Measurements from ENCODE around the gene TJP1. TPM values are rescaled to one million over a fixed set of nuclear protein-coding genes. Genes with fewer than 3 reads are reported as not detected.

TJP1 gene
- total RNA-seq, 1 donor from 2014 or later = 91.7 TPM

DNA sequence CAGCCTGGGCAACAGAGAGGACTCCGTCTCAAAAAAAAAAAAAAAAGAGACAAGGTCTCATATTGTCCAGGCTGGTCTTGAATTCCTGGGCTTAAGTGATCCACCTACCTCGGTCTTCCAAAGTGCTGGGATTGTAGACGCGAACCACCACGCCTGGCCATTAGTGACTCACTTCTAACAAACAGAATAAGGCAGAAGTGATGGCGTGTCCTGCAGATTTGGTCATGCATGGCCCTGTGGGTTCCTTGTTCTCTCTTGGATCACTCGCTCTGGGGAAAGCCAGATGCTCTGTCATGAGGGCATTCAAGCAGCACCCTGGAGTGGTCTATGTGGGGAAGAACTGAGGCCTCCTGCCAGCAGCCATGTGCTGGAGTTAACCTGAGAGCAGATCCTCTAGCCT, 27.4 kb upstream of the TJP1 start:
- no peak overlapping the region for H3K4me3 Mint-ChIP-seq (ENCODE audit: unreplicated experiment)
- peaks cover 4% of the 10 kb centered on the region for H3K36me3 Mint-ChIP-seq (ENCODE audit: low read depth)
- peaks cover 6% of the 10 kb centered on the region for H3K4me1 Mint-ChIP-seq (ENCODE audit: low read depth)
- DNase-seq (ENCODE audit: low spot score) = no peak
- H3K27me3 Mint-ChIP-seq (ENCODE audit: low read depth) = no peaks in the 10 kb centered on the region
- H3K9me3 Mint-ChIP-seq (ENCODE audit: low read depth) = peaks cover 11% of the 10 kb centered on the region
- TF ChIP-seq, protein P1, sequence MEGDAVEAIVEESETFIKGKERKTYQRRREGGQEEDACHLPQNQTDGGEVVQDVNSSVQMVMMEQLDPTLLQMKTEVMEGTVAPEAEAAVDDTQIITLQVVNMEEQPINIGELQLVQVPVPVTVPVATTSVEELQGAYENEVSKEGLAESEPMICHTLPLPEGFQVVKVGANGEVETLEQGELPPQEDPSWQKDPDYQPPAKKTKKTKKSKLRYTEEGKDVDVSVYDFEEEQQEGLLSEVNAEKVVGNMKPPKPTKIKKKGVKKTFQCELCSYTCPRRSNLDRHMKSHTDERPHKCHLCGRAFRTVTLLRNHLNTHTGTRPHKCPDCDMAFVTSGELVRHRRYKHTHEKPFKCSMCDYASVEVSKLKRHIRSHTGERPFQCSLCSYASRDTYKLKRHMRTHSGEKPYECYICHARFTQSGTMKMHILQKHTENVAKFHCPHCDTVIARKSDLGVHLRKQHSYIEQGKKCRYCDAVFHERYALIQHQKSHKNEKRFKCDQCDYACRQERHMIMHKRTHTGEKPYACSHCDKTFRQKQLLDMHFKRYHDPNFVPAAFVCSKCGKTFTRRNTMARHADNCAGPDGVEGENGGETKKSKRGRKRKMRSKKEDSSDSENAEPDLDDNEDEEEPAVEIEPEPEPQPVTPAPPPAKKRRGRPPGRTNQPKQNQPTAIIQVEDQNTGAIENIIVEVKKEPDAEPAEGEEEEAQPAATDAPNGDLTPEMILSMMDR (IDR thresholded peaks at IDR 0.05) = no peak
- no peak overlapping the region for H3K27ac Mint-ChIP-seq (ENCODE audit: unreplicated experiment)

DNA sequence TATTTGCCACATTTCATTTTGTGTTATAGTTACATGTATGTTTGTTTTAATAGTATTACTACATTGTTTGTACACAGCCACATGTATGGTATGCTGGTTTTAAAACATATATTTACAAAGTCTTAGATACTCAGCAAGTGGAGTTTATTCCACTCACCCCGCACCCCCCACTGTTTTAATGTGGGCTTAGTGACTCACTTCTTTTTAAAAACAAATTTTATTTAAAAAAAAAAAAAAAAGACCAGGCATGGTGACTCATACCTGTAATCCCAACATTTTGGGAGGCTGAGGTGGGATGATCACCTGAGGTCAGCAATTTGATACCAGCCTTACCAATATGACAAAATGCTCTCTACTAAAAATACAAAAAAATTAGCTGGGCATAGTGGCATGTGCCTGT, 26.9 kb upstream of the TJP1 start:
- peaks cover 6% of the 10 kb centered on the region for H3K4me1 Mint-ChIP-seq (ENCODE audit: low read depth)
- no peak overlapping the region for H3K4me3 Mint-ChIP-seq (ENCODE audit: unreplicated experiment)
- H3K36me3 Mint-ChIP-seq (ENCODE audit: low read depth) = peaks cover 4% of the 10 kb centered on the region
- no peak overlapping the region for H3K27ac Mint-ChIP-seq (ENCODE audit: unreplicated experiment)
- no peaks in the 10 kb centered on the region for H3K27me3 Mint-ChIP-seq (ENCODE audit: low read depth)
- DNase-seq (ENCODE audit: low spot score) = no peak
- TF ChIP-seq, protein P1 (IDR thresholded peaks at IDR 0.05) = no peak
- H3K9me3 Mint-ChIP-seq (ENCODE audit: low read depth) = peaks cover 11% of the 10 kb centered on the region

DNA sequence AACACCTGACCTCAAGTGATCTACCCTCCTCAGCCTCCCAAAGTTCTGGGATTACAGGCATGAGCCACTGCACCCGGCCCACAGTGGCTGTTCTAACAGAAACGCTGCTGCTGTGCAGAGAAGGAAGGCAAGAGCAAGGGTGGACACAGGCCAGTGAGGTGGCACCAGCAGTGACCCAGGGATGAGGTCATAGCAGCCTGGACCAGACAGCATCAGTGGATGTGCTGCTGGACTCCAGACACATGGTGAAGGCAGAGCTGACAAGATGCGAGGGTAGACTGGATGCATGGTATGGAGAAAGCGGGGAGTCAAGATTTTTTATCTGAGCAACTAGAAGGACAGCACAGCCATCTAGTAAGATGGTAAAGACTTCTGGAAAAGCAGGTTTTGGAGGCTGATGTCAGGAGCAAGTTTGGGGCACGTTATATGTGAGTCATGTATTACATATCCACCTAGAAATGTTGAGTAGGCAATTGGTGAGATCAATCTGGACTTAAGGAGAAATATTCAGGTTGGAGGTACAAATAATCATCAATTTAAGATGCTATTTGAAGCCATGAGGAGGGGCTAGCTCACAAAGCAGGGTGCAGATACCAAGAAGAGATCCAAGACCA, 22.1 kb upstream of the TJP1 start:
- Mint-ChIP-seq H3K27ac (ENCODE audit: unreplicated experiment) (no peak overlapping the region), H3K4me1 (ENCODE audit: low read depth) (peaks cover 37% of the 10 kb centered on the region), H3K27me3 (ENCODE audit: low read depth) (no peaks in the 10 kb centered on the region), H3K36me3 (ENCODE audit: low read depth) (peaks cover 4% of the 10 kb centered on the region), H3K9me3 (ENCODE audit: low read depth) (peaks cover 11% of the 10 kb centered on the region), H3K4me3 (ENCODE audit: unreplicated experiment) (no peak overlapping the region)
- TF ChIP-seq, protein P1 (IDR thresholded peaks at IDR 0.05) = no peak
- DNase-seq (ENCODE audit: low spot score) = no peak

DNA sequence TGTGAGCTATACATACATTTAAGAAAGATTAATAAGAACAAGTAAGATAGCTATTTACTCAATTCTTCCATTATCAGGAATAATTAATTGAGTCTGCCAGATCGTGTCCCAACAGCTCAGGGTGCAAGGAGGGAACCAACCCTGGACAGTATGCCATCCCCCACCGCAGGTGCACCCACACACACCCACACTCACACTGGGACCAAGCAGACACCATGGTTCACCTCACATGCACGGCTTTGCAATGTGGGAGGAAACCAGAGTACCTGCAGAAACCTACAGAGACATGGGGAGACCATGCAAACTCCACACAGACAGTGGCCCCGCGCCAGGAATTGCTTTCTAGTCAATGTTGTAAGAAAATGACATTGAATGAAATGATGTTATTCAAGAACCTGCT, 20.0 kb upstream of the TJP1 start:
- H3K4me3 Mint-ChIP-seq (ENCODE audit: unreplicated experiment) = no peak overlapping the region
- peaks cover 1% of the 10 kb centered on the region for H3K36me3 Mint-ChIP-seq (ENCODE audit: low read depth)
- peaks cover 42% of the 10 kb centered on the region for H3K4me1 Mint-ChIP-seq (ENCODE audit: low read depth)
- no peaks in the 10 kb centered on the region for H3K27me3 Mint-ChIP-seq (ENCODE audit: low read depth)
- no peak overlapping the region for H3K27ac Mint-ChIP-seq (ENCODE audit: unreplicated experiment)
- DNase-seq (ENCODE audit: low spot score) = no peak
- H3K9me3 Mint-ChIP-seq (ENCODE audit: low read depth) = peaks cover 4% of the 10 kb centered on the region
- TF ChIP-seq, protein P1 (IDR thresholded peaks at IDR 0.05) = no peak

DNA sequence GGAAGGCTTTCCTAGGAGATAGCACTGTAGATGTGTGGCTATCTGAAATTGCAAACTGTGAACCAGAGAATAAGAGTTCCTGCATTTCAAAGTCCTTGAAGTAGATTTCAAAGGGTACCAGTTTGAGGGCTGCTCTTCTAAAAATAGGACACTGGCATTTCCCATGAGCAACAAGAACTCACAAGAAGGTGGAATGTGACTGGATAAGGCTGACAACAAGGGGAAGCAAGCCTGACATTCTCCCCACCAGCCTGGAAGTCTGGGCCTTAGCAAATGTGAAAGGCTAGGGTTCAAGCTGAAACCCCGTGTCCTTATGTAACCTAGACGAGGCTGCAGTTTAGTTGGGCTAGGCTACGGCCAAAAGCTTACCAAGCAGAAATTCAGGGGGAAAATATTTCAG, 18.7 kb upstream of the TJP1 start:
- Mint-ChIP-seq H3K36me3 (ENCODE audit: low read depth) (no peaks in the 10 kb centered on the region), H3K9me3 (ENCODE audit: low read depth) (no peaks in the 10 kb centered on the region), H3K4me1 (ENCODE audit: low read depth) (peaks cover 48% of the 10 kb centered on the region), H3K27me3 (ENCODE audit: low read depth) (no peaks in the 10 kb centered on the region), H3K4me3 (ENCODE audit: unreplicated experiment) (no peak overlapping the region), H3K27ac (ENCODE audit: unreplicated experiment) (peak overlapping the region; percentile 32)
- no peak for DNase-seq (ENCODE audit: low spot score)
- TF ChIP-seq, protein P1 (IDR thresholded peaks at IDR 0.05) = no peak
